GM21528 (cell line): ENCODE measurements around the gene ARHGEF12.

Source experiments
- ATAC-seq: cut with Tn5 transposase; IDR thresholded peaks from one replicate; pipeline ENCODE4 v1.9.1; 2021; ENCODE audit warnings: mild to moderate bottlenecking, moderate library complexity; ENCODE audit not compliant: unreplicated experiment, low FRiP score

The ARHGEF12 gene

GRCh38 chr11:120339394-120339890 is 3.2 kb downstream of the ARHGEF12 start:
- no peak for ATAC-seq

DNA sequence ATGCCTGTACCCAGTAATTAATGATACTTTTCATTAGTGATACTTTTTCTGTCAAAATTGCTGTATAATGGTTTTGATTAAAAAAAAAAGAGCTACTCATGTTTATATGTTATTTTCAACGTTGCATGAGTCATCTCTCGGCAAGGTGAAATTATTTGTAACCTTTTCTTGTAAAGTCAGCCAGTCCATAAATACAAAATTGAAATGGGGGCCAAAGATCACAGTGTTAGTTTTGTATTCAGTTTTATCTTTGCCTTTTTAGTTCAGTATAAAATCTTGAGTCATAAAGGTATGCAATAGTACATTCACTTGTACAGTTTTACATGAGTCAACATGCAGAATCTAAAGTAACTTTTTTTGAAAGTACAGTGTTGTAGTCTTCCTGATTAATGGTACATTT is 4.3 kb downstream of the ARHGEF12 start:
- no peak for ATAC-seq

DNA sequence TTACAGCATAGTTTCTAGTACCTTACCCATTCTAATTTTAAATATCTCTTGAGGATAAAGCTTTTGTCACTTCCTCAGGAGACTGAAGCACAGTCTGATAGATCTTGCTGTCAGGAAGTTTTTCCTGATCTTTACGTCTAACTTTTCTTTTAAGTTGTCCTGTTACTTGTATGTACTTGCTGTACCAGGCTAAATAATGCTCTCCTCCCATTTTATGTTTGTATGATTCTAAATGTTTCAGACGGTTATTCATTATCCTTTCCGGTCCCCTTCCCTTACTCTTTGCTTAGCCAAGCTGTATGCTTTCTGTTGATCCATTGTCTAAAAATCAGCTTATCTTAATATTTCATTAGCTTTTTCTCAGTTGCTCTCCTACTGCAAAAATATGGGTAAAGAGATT is 6.0 kb downstream of the ARHGEF12 start:
- ATAC-seq, result no peak

DNA sequence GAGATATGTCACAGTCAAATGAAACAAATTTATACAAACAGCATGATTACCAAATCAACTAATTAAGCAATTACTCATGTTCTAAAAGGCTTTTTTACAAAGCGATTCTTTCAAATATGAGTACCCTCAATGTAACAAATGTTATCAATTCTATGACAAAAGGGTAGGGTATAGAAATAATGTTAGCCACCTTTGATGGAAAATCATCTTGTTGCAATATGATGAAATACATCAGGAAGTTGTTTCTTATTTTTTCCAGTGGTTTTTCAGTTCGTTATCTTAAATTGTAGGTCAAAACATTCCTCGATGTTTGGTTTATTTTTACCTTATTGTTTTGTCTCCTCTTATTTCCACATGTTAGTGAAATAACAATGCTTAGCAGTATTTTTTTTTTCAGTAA is 6.5 kb downstream of the ARHGEF12 start:
- ATAC-seq, result no peak

- no peak for ATAC-seq
Observed at GRCh38 chr11:120343429-120343828, 7.2 kb downstream of the ARHGEF12 start.

DNA sequence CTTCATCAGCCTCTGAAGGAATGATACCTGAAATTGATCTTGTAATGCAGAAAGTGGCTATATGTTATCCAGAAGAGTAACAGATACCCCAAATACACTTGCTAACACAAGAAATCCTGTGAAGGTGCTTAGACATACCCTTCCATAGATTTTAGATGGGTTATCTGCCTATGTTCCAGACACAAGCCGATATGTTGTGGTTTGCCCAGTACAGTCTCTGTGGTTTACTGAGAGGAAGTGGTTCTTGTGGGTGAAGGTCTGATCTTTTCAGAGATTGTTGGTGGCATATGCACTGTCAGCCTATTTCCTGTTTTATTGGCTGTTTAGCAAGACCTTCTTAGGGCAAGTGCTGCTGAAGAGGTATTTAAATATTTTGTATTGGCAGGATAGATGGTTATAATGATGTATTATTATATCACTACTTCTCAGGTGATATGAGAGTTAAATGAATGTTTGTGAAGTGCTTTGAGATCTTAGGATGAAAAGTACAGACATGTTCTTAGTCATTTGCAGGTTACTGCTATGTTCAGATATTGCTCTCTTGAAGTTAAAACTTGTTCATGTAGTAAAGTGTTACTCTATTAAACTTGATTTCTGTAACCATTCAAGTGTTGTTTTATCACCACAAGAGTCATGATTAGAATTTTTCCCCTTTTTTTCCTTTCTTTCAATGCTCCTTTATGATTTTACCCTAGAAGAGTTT is 8.2 kb downstream of the ARHGEF12 start:
- ATAC-seq, result peak; percentile 94

DNA sequence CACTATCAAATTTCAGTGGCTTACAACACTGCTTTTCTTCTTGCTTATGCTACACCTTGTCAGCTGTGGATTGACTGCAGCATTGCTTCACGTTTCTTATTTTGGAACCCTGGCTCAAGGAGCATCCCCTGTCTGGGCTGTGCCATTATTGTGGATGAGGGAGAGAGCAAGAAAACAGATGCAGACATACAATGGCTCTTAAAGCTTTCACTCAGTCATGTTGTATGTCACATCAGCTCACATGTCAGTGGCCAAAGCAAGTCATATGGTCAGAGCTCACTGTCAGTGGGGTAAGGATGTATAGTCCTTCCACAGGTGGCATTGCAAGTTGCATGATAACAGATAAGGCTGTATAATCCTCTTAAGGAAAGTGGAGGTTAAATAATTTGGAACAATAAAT is 10.0 kb downstream of the ARHGEF12 start:
- no peak for ATAC-seq

GRCh38 chr11:120350637-120351036 is 14.4 kb downstream of the ARHGEF12 start:
- no peak for ATAC-seq

GRCh38 chr11:120352405-120352804 is 16.2 kb downstream of the ARHGEF12 start:
- ATAC-seq, result no peak

GRCh38 chr11:120354068-120354467 is 17.9 kb downstream of the ARHGEF12 start:
- no peak for ATAC-seq

DNA sequence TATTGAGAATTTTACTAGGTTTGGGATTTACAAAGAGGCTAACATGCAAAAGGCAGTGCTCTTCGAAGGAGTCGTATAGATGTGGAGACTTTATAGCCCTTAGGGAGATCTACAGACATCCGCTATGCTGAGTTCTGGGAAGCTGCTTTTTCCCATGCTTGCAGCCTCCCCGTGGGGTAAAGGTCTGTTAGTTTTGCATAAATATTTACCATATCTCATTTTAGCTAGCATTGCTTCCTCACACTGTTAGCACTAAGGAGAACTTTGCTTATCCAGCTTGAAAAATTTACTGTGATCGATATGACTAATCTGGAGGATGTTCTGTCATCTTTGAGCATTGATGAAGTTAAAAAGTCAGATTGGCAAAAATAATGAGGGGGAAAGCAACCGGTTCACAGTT is 18.6 kb downstream of the ARHGEF12 start:
- no peak for ATAC-seq

- no peak for ATAC-seq
Observed at GRCh38 chr11:120357620-120358019, 21.4 kb downstream of the ARHGEF12 start.

- no peak for ATAC-seq
Observed at GRCh38 chr11:120358729-120359128, 22.5 kb downstream of the ARHGEF12 start.

GRCh38 chr11:120363436-120363835 is 27.2 kb downstream of the ARHGEF12 start:
- ATAC-seq, result no peak

DNA sequence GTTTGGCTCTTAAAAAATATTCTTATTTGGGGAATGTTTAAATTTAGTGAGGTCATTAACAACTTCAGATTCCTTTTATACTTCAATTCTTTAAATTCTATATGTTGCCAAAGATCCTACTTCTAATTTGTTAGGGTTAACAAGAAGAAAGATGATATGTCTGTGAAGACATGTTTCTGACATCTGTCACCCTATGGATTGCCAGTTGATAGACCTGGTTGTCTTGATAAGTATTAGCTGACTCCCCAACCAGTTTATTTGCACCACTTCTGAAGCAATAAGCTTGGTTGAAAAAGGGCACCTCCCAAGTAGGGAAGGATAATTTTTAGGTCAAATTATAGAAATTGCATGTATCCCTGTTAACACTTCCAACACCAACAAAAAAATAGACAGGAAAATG is 29.3 kb downstream of the ARHGEF12 start:
- ATAC-seq, result no peak

DNA sequence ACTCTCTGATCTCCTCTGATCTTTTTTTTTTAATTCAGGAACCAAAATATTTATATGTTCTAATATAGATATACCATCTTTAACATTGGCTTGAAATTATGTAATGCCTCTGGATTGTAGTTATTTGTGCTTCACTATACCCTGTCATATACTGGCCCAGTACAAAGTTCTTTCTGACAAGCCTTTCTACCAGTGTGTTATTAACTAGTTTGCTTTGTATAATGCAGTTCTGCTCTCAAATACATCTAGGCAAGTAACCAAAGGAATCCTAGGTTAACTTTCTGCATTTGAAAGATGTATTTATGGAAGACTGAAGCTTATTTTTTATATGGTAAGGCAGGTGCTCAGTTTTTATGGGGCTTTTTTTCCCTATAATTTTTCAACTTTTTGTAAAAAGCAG is 36.1 kb downstream of the ARHGEF12 start:
- no peak for ATAC-seq

GRCh38 chr11:120375076-120375475 is 38.9 kb downstream of the ARHGEF12 start:
- ATAC-seq, result no peak

DNA sequence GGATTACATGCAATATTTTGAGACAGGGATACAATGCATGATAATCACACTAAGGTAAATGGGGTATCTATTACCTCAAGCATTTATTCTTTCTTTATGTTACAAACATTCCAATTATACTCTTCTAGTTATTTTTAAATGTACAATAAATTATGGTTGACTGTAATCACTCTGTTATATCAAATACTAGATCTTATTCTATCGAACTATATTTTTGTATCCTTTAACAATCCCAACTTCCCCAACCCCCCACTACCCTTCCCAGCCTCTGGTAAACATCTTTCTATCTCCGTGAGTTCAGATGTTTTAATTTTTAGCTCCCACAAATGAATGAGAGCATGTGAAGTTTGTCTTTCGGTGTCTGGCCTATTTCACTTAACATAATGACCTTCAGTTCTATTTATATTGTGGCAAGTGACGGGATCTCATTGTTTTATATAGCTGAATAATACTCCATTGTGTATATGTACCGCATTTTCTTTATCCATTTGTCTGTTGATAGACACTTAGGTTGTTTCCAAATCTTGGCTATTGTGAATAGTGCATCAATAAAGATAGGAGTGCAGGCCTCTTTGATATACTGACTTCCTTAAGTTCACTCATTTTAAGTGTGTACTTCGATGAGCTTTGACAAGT is 40.5 kb downstream of the ARHGEF12 start:
- no peak for ATAC-seq

- ATAC-seq, result no peak
Observed at GRCh38 chr11:120378474-120378873, 42.3 kb downstream of the ARHGEF12 start.

GRCh38 chr11:120381401-120381800 is 45.2 kb downstream of the ARHGEF12 start:
- no peak for ATAC-seq

DNA sequence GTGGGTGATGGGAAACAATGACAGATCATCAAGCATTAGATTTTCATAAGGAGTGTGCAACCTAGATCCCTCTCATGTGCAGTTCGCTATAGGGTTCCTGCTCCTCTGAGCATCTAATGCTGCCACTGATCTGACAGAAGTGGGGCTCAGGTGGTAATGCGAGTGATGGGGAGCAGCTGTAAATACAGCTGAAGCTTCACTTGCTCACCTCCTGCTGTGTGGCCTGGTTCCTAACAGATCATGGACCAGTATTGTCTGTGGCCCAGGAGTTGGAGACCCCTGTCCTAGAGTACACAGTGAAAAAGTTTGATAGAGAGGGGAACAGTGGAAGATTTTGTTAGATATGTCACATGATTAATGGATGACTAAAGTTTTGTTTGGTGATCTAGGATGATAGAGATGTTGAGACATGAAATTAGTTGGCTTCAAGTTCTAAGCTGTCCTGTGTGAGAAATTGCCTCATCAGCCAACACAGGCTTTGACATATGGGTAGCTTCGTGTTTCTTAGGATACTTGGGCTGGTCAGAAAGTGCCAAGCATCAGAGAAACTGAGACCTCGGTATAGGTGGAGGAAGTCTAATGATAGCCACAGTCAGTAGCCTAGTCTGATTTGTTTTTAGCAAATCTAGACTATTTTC is 47.4 kb downstream of the ARHGEF12 start:
- ATAC-seq, result no peak

GRCh38 chr11:120384476-120384875 is 48.3 kb downstream of the ARHGEF12 start:
- no peak for ATAC-seq
